Measurements from ENCODE around the gene ADGRG1.

GRCh38 chr16:57648581-57649442 is 20.4 kb downstream of the ADGRG1 start:
- TF ChIP-seq EZH2 (IDR thresholded peaks at IDR 0.05), result no peak
- no peak for TF ChIP-seq POLR2AphosphoS5 (IDR thresholded peaks at IDR 0.05; ENCODE audit: borderline replicate concordance, low read depth, low read length)
